IPS DF 4.7 (cell line): ENCODE data around the gene CRYBG2.
"Not testable (repeated sequence)": the region's sequence is repeated elsewhere in the genome, so short reads cannot be mapped to it uniquely, and the experiment has no call there.

ENCODE experiments used
- DNase-seq: peaks from one replicate; pipeline ENCODE4 v3.0.0-alpha.2; 2013; ENCODE audit warnings: low spot score; ENCODE audit errors: extremely low read depth

CRYBG2 gene

GRCh38 chr1:26349877-26350244, 4.1 kb downstream of the CRYBG2 start:
- DNase-seq = no peak

GRCh38 chr1:26349188-26349876, 4.6 kb downstream of the CRYBG2 start:
- DNase-seq = no peak

- no peak for DNase-seq
Measured at GRCh38 chr1:26346274-26347033, 7.5 kb downstream of the CRYBG2 start.

GRCh38 chr1:26345718-26346117, 8.2 kb downstream of the CRYBG2 start:
- no peak for DNase-seq

GRCh38 chr1:26344147-26344920, 9.6 kb downstream of the CRYBG2 start:
- no peak for DNase-seq

- DNase-seq = no peak
Measured at GRCh38 chr1:26340047-26340481, 13.9 kb downstream of the CRYBG2 start.

GRCh38 chr1:26338670-26339069, 15.3 kb downstream of the CRYBG2 start:
- no peak for DNase-seq

- DNase-seq = no peak
Measured at GRCh38 chr1:26337625-26338024, 16.3 kb downstream of the CRYBG2 start.

- DNase-seq = no peak
Measured at GRCh38 chr1:26337206-26337535, 16.8 kb downstream of the CRYBG2 start.

- no peak for DNase-seq
Measured at GRCh38 chr1:26336477-26337205, 17.3 kb downstream of the CRYBG2 start.

GRCh38 chr1:26335774-26336476, 18.0 kb downstream of the CRYBG2 start:
- DNase-seq = no peak

GRCh38 chr1:26333312-26333711, 20.6 kb downstream of the CRYBG2 start:
- not testable (repeated sequence) for DNase-seq

- no peak for DNase-seq
Measured at GRCh38 chr1:26330276-26330675, 23.7 kb downstream of the CRYBG2 start.

GRCh38 chr1:26329380-26329779, 24.6 kb downstream of the CRYBG2 start:
- not testable (repeated sequence) for DNase-seq

GRCh38 chr1:26328597-26328996, 25.3 kb downstream of the CRYBG2 start:
- no peak for DNase-seq

- no peak for DNase-seq
Measured at GRCh38 chr1:26327956-26328362, 26.0 kb downstream of the CRYBG2 start.

- no peak for DNase-seq
Measured at GRCh38 chr1:26324550-26324949, 29.4 kb downstream of the CRYBG2 start.

- DNase-seq = no peak
Measured at GRCh38 chr1:26323382-26323781, 30.5 kb downstream of the CRYBG2 start.

GRCh38 chr1:26322042-26322331, 31.9 kb downstream of the CRYBG2 start:
- no peak for DNase-seq

- DNase-seq = no peak
Measured at GRCh38 chr1:26321315-26322041, 32.5 kb downstream of the CRYBG2 start.

GRCh38 chr1:26320896-26321295, 33.0 kb downstream of the CRYBG2 start:
- no peak for DNase-seq
